SK-N-MC (cell line): Measurements from ENCODE around the gene DSP.

Experiments used
- FOXP2 ChIP-seq: optimal IDR thresholded peaks from 2 replicates; pipeline ENCODE3; 2011; ENCODE audit warnings: mild to moderate bottlenecking, moderate library complexity; ENCODE audit not compliant: insufficient read depth; ENCODE audit errors: extremely low read length, control extremely low read depth
- POLR2AphosphoS5 ChIP-seq: IDR thresholded peaks from 2 replicates; pipeline ENCODE4 v1.6.1; 2012; ENCODE audit warnings: mild to moderate bottlenecking, low read depth, low read length, borderline replicate concordance

- no peak for TF ChIP-seq POLR2AphosphoS5
- TF ChIP-seq FOXP2: no peak
Observed at GRCh38 chr6:7632501-7633290, 91.2 kb downstream of the DSP start.
